HUES6 (cell line): ENCODE results near the gene TYRP1.
"Not testable (repeated sequence)": the region's sequence is repeated elsewhere in the genome, so short reads cannot be mapped to it uniquely, and the experiment has no call there.

Source experiments
- H3K27ac ChIP-seq: 2 replicates; pipeline ENCODE4 v1.7.0; 2013; ENCODE audit warnings: low read depth, mild to moderate bottlenecking, low read length, inconsistent platforms
- H3K27me3 ChIP-seq: 2 replicates; pipeline ENCODE4 v1.6.1; 2013; ENCODE audit warnings: low read length; ENCODE audit not compliant: control insufficient read depth, insufficient read depth
- H3K36me3 ChIP-seq: 2 replicates; pipeline ENCODE4 v1.6.1; 2013; ENCODE audit warnings: low read length; ENCODE audit not compliant: control insufficient read depth, insufficient read depth
- H3K4me1 ChIP-seq: 2 replicates; pipeline ENCODE4 v1.6.1; 2013; ENCODE audit warnings: low read length; ENCODE audit not compliant: control insufficient read depth, insufficient read depth
- H3K4me3 ChIP-seq: 2 replicates; pipeline ENCODE4 v1.5.1; 2013; ENCODE audit warnings: low read depth, low read length
- H3K9ac ChIP-seq: one replicate; pipeline ENCODE4 v1.6.1; 2013; ENCODE audit warnings: mild to moderate bottlenecking, low read length
- H3K9me3 ChIP-seq: 2 replicates; pipeline ENCODE4 v1.6.1; 2013; ENCODE audit warnings: low read depth, low read length; ENCODE audit not compliant: control insufficient read depth, insufficient read depth

TYRP1 gene

GRCh38 chr9:12667892-12668291 is 25.3 kb upstream of the TYRP1 start:
- H3K36me3 ChIP-seq: no peaks in the 10 kb centered on the region
- H3K4me3 ChIP-seq: no peak overlapping the region
- H3K9me3 ChIP-seq: no peaks in the 10 kb centered on the region
- H3K27me3 ChIP-seq: no peaks in the 10 kb centered on the region
- H3K9ac ChIP-seq: no peak overlapping the region
- H3K4me1 ChIP-seq: no peaks in the 10 kb centered on the region
- no peak overlapping the region for H3K27ac ChIP-seq

DNA sequence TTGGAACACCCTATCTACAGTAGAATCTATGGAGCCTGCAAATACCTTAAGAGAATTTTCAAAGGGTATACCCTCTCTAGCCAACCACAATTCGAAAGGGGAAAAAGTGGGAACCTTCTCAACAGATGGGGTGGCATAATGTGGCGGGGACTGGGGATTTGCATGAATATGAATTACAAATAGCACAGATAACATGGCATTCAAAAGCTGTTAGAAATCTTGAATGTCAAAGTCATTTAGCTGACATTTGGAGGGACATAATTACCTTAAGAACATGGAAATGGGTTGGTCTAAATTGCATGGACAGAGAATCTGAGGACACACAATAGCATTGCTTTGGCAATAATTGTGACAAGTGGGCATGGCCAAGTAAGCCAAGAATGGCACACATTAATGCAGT is 23.2 kb upstream of the TYRP1 start:
- Histone ChIP-seq H3K4me3 (no peak overlapping the region), H3K36me3 (no peaks in the 10 kb centered on the region), H3K9ac (no peak overlapping the region), H3K27ac (no peak overlapping the region), H3K9me3 (no peaks in the 10 kb centered on the region), H3K4me1 (no peaks in the 10 kb centered on the region), H3K27me3 (no peaks in the 10 kb centered on the region)

DNA sequence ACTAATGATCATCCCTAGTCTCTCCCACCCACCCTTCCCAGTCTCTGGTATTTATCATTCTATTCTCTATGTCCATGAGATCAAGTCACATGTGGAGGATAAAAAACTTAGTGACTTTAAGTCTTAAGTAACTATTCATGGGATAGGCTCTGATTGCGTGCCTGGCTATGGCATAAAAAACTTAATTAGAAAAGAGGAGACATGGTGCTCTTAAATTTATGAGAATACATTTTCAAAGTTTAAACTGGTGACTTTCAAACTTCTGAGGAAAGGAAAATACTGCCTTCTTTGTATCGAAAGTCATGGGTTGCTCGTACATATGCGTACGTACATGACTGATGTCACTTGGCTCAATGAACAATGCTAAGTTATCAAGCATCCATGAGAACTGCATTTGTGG is 18.2 kb upstream of the TYRP1 start:
- H3K9me3 ChIP-seq: no peaks in the 10 kb centered on the region
- H3K9ac ChIP-seq: no peak overlapping the region
- H3K4me3 ChIP-seq: no peak overlapping the region
- no peaks in the 10 kb centered on the region for H3K36me3 ChIP-seq
- H3K4me1 ChIP-seq: peaks cover 2% of the 10 kb centered on the region; the same call in 1 of the 2 replicates
- H3K27ac ChIP-seq: no peak overlapping the region
- H3K27me3 ChIP-seq: no peaks in the 10 kb centered on the region

- H3K27ac ChIP-seq, H3K4me3 ChIP-seq, H3K9ac ChIP-seq, H3K36me3 ChIP-seq, H3K9me3 ChIP-seq, H3K27me3 ChIP-seq: not testable (repeated sequence)
- peaks cover 19% of the 10 kb centered on the region; the same call in 1 of the 2 replicates for H3K4me1 ChIP-seq
These were observed 15.6 kb upstream of the TYRP1 start for GRCh38 chr9:12677462-12678126.

- Histone ChIP-seq H3K4me1 (peaks cover 19% of the 10 kb centered on the region; the same call in 1 of the 2 replicates), H3K9ac (no peak overlapping the region), H3K27me3 (no peaks in the 10 kb centered on the region), H3K36me3 (no peaks in the 10 kb centered on the region), H3K27ac (peak overlapping the region; percentile 70; the same call in 1 of the 2 replicates), H3K4me3 (no peak overlapping the region), H3K9me3 (no peaks in the 10 kb centered on the region)
These were observed 12.8 kb upstream of the TYRP1 start for GRCh38 chr9:12680341-12680740.

GRCh38 chr9:12680757-12681156 is 12.4 kb upstream of the TYRP1 start:
- H3K4me1 ChIP-seq: peaks cover 19% of the 10 kb centered on the region; the same call in 1 of the 2 replicates
- H3K9me3 ChIP-seq: no peaks in the 10 kb centered on the region
- H3K27ac ChIP-seq: peak overlapping the region; percentile 70; the same call in 1 of the 2 replicates
- H3K36me3 ChIP-seq: no peaks in the 10 kb centered on the region
- no peak overlapping the region for H3K4me3 ChIP-seq
- no peaks in the 10 kb centered on the region for H3K27me3 ChIP-seq
- no peak overlapping the region for H3K9ac ChIP-seq

DNA sequence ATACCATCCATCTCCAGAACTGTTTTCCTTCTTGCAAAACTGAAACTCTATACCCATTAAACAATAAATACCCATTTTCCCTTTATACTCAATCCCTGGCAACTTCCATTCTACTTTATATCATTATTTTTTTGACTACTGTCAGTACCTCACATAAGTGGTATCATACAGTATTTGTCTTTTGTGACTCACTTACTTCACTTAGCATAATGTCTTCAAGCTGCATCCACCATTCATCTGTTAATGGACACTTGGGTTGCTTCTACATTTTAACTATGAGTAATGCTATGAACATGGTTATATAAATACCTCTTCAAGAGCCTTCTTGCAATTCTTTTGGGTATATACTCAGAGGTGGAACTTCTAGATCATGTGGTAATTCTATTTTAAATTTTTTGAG is 11.6 kb upstream of the TYRP1 start:
- no peak overlapping the region for H3K27ac ChIP-seq
- H3K36me3 ChIP-seq: no peaks in the 10 kb centered on the region
- H3K27me3 ChIP-seq: no peaks in the 10 kb centered on the region
- peaks cover 19% of the 10 kb centered on the region; the same call in 1 of the 2 replicates for H3K4me1 ChIP-seq
- no peak overlapping the region for H3K4me3 ChIP-seq
- no peaks in the 10 kb centered on the region for H3K9me3 ChIP-seq
- no peak overlapping the region for H3K9ac ChIP-seq

- no peak overlapping the region for H3K9ac ChIP-seq
- H3K27ac ChIP-seq: no peak overlapping the region
- no peaks in the 10 kb centered on the region for H3K36me3 ChIP-seq
- no peak overlapping the region for H3K4me3 ChIP-seq
- no peaks in the 10 kb centered on the region for H3K9me3 ChIP-seq
- peaks cover 17% of the 10 kb centered on the region; the same call in 1 of the 2 replicates for H3K4me1 ChIP-seq
- H3K27me3 ChIP-seq: no peaks in the 10 kb centered on the region
These were observed 8.2 kb upstream of the TYRP1 start for GRCh38 chr9:12684974-12685373.

DNA sequence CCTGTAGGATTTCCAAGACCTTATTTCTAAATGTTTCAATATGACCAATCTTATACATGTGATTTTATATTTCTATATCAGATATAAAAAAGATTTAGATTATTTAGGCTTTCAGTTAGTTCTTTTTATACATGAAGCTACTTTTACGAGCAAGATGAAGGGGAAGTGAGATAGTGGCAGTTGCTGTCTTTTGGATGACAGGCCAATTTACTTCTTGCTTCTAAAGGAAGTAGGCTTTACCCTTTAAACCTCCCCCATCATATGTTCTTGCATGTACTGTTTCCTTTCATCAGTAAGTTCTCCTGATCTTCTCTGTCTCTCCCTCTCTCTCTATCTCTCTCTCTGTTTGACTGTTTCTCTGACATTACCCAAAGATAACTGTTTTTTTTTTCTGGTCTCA is 4.0 kb upstream of the TYRP1 start:
- no peak overlapping the region for H3K4me3 ChIP-seq
- no peak overlapping the region for H3K9ac ChIP-seq
- H3K27me3 ChIP-seq: no peaks in the 10 kb centered on the region
- no peak overlapping the region for H3K27ac ChIP-seq
- H3K4me1 ChIP-seq: no peaks in the 10 kb centered on the region
- no peaks in the 10 kb centered on the region for H3K9me3 ChIP-seq
- H3K36me3 ChIP-seq: no peaks in the 10 kb centered on the region

DNA sequence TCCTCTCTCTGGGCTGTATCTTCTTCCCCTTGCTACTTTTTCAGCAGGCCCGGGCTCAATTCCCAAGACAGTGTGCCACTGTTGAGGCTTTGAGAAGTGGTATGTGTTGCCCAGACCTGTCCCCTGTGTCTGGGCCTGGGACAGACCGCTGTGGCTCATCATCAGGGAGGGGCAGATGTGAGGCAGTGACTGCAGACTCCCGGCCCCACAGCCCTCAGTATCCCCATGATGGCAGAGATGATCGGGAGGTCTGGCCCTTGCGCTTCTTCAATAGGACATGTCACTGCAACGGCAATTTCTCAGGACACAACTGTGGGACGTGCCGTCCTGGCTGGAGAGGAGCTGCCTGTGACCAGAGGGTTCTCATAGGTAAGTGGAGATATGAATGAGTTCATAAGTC is 828 bp downstream of the TYRP1 start:
- H3K27me3 ChIP-seq: no peaks in the 10 kb centered on the region
- no peaks in the 10 kb centered on the region for H3K36me3 ChIP-seq
- no peaks in the 10 kb centered on the region for H3K9me3 ChIP-seq
- no peaks in the 10 kb centered on the region; the same call in 1 of the 2 replicates for H3K4me1 ChIP-seq
- H3K4me3 ChIP-seq: no peak overlapping the region
- no peak overlapping the region for H3K9ac ChIP-seq
- no peak overlapping the region for H3K27ac ChIP-seq

DNA sequence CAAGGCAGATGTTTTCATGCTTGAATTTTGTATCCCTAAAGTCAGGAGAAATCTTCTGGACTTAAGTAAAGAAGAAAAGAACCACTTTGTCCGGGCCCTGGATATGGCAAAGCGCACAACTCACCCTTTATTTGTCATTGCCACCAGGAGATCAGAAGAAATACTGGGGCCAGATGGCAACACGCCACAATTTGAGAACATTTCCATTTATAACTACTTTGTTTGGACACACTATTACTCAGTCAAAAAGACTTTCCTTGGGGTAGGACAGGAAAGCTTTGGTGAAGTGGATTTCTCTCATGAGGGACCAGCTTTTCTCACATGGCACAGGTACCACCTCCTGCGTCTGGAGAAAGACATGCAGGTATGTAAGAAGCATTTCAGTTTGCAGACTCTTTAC is 2.3 kb downstream of the TYRP1 start:
- Histone ChIP-seq H3K36me3 (no peaks in the 10 kb centered on the region), H3K4me1 (no peaks in the 10 kb centered on the region; the same call in 1 of the 2 replicates), H3K27ac (no peak overlapping the region), H3K9ac (no peak overlapping the region), H3K9me3 (no peaks in the 10 kb centered on the region), H3K4me3 (no peak overlapping the region), H3K27me3 (no peaks in the 10 kb centered on the region)
